ENCODE measurements around the gene SLAMF6.

DNA sequence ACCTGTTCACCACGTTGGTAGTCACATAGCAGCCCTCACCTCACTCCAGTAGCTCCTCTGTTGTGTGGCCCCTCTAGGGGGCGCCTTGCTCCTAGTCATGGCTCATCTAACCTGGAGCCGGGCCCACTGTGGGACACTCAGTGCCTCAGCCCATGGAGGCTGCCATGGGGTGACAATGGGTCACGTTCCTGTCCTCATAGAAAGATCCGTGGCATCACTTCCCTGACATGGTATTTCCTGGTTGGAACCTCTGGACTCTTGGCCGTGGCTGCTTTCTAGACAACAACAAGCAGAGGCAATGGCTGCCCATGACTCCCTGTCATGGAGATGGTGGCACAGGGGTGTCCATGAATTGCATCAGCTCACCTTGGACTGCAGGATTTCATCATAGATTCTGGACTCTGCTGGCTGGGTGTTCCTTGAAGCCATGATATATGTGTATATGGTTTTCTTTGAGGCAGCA is 27.5 kb upstream of the SLAMF6 start:
- TF ChIP-seq EZH2 (IDR thresholded peaks at IDR 0.05; ENCODE audit: low read length, missing control alignments), result no peak
- TF ChIP-seq, protein P1, sequence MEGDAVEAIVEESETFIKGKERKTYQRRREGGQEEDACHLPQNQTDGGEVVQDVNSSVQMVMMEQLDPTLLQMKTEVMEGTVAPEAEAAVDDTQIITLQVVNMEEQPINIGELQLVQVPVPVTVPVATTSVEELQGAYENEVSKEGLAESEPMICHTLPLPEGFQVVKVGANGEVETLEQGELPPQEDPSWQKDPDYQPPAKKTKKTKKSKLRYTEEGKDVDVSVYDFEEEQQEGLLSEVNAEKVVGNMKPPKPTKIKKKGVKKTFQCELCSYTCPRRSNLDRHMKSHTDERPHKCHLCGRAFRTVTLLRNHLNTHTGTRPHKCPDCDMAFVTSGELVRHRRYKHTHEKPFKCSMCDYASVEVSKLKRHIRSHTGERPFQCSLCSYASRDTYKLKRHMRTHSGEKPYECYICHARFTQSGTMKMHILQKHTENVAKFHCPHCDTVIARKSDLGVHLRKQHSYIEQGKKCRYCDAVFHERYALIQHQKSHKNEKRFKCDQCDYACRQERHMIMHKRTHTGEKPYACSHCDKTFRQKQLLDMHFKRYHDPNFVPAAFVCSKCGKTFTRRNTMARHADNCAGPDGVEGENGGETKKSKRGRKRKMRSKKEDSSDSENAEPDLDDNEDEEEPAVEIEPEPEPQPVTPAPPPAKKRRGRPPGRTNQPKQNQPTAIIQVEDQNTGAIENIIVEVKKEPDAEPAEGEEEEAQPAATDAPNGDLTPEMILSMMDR (conservative IDR thresholded peaks at IDR 0.05 in 1 of 2, IDR thresholded peaks at IDR 0.05 in 1 of 2; ENCODE audit: low read depth in 1 of 2, low read length in 2 of 2), result no peak
